Mammary epithelial cell (primary cell): ENCODE measurements around the gene SLC19A1.

Experiments used
- EZH2 ChIP-seq: IDR thresholded peaks from 2 replicates; pipeline ENCODE4 v1.6.1; 2012; ENCODE audit warnings: low read length, inconsistent platforms, borderline replicate concordance
- TF ChIP-seq, protein P1 (sequence below), 2 donors: IDR thresholded peaks in 1 of 2; conservative IDR thresholded peaks in 1 of 2; 2 replicates each; pipeline ENCODE4 v1.5.1; 2011 to 2012; ENCODE audit warnings: inconsistent platforms in 2 of 2, low read length in 2 of 2, mild to moderate bottlenecking in 2 of 2, control low read depth in 1 of 2, low read depth in 1 of 2; ENCODE audit not compliant: insufficient read depth in 1 of 2; ENCODE audit errors: extremely low read depth in 1 of 2

DNA sequence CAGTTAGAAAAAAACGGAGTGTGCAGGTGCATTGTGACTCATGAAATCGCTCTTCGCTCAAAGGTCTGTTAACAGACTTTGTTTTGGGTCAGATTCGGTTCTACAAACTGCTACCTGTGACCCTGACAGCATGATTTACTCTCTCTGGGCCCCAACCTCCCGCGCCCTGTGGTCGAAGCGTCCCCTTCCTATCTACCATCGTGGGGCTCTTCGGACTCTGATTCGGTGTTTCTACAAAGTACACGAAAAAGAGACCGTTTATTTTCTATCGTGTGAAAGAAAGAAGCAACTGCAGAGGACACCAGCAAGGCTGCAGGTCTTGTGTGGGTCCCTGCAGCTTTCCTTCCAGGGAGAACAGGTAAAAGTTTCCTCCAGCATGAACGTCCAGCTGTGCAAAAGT, 29.4 kb upstream of the SLC19A1 start:
- TF ChIP-seq, protein P1, sequence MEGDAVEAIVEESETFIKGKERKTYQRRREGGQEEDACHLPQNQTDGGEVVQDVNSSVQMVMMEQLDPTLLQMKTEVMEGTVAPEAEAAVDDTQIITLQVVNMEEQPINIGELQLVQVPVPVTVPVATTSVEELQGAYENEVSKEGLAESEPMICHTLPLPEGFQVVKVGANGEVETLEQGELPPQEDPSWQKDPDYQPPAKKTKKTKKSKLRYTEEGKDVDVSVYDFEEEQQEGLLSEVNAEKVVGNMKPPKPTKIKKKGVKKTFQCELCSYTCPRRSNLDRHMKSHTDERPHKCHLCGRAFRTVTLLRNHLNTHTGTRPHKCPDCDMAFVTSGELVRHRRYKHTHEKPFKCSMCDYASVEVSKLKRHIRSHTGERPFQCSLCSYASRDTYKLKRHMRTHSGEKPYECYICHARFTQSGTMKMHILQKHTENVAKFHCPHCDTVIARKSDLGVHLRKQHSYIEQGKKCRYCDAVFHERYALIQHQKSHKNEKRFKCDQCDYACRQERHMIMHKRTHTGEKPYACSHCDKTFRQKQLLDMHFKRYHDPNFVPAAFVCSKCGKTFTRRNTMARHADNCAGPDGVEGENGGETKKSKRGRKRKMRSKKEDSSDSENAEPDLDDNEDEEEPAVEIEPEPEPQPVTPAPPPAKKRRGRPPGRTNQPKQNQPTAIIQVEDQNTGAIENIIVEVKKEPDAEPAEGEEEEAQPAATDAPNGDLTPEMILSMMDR (conservative IDR thresholded peaks at IDR 0.05 in 1 of 2, IDR thresholded peaks at IDR 0.05 in 1 of 2; ENCODE audit: extremely low read depth in 1 of 2, insufficient read depth in 1 of 2, low read depth in 1 of 2, low read length in 2 of 2): no peak
- TF ChIP-seq EZH2: no peak
